Stromal cell of bone marrow (primary cell): ENCODE data around the gene ABCD4.

Source experiments
- DNase-seq: peaks from one replicate; pipeline ENCODE4 v3.0.0-alpha.2; 2012; ENCODE audit warnings: low read depth

ABCD4 gene

DNA sequence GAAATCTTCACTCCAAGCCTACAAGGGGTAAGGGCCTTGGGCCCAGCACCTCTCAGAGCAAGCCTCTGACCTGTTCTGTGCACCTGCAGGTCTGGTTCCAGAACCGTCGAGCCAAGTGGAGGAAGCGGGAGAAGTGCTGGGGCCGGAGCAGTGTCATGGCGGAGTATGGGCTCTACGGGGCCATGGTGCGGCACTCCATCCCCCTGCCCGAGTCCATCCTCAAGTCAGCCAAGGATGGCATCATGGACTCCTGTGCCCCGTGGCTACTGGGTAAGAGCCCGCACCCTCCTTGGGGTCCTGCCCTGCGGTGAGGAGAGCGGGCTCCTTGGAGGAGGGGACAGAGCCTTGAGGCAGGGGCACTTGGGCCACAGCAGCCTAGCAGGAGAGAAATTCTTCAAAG is 43.2 kb downstream of the ABCD4 start:
- DNase-seq: no peak

DNA sequence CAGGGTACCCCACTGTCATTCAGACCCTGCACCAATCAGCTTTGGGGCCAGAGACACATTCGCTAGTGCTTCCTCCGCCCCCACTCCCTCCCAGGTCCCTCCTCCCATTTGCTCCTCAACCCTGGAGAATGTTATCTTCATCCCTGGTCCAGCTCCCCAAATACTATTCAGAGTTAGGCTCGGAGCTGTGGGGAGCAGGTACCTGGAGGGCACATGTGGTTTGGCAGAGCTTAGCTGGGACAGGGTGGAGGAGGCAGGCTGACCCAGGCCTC is 44.0 kb downstream of the ABCD4 start:
- no peak for DNase-seq

DNA sequence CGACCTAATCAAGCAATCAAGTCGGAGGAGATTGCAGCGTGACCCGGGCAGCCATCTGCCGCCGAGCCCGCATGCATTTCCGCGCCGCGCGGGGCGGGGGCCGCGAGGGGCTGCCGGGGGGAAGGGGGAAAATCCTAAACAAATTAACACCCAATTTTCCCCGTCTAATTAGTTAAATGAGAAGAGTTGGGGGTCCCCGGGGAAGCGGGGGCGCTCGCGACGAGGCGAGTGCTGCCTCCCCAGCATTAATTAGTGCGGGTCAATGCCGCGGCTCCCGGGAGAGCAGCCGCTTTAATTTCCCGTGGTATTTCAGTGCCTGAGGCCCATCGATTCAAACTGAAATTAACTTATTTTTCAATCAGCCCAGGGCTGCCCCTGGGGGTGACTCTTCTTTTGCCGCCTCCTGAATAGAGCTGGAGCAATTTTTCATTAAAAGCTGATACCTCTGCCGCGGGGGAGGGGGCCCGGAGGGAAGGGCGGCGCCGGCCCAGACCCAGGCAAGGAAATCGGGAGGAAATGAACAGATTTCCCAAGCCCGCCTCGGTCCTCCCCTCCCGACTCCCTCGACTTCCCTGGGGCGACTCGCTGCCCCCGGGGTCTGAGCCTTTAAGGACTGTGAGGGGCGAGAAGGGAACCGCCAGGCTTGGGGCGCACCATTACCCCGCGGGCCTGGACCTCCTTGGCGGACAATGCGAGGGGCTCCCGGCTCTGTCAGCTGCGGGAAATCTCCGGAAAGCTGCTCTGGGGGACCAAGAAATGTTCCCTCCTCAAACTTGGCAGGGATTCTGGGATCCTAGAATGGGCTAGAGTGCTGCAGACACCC is 44.6 kb downstream of the ABCD4 start:
- DNase-seq: no peak

DNA sequence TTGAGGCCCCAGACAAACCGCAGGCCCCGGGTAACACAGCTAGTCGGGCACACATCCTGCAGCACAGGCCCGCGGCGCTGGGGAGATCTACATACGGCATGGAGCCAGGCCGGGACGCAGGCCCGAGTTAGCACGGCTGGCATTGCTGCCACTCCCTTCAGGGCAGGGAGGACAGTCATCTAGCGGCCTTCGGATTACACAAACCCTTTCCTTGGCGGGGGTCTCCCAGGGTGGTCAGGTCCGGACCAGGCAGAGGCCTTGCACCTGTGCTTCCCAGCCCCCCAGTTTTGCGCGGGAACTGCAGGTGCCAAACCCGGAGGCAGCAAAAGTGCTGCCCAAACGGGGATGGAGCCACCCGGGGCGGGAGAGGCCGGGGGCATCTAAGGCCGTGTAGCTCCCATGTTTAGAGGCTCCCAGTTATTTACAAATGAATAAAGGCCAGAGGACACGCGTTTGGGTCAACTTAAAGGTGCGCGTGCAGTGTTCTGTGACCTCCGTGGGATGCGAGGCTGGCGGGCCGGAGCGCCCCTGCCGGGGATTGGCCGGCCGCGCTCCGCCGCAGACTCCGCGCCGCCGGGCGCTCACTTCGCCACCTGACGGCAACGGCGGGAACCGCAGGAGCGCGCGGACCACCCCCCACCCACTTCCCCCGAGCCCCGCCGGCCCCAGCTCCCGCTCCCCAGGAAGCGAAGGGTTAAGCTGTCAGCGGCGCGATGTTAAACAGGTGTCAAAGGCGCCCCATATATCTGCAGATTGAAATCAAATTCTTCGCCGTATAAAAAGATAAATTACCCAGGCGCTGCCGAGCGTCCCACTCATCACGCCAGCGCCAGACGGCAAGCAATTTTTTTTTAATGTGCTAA is 45.4 kb downstream of the ABCD4 start:
- DNase-seq: no peak

DNA sequence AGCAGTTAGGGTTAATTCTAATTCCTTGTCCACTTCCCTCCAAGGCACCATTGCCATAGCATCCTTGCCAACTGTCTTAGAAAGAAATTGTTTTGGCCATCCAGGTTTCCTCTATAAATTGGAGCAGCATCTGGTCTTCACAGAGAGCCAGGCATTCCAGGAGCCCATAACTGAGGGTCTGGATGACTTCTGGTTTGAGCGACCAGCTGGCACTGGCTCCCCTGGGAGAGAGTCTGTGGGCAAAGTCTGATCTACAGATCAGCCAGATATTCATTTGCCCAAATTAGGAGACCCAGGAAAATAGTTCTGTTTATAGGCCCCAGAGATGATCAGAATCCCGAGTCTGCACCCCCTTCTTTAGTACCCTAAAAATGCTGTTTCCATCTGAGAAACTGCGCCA is 47.5 kb downstream of the ABCD4 start:
- DNase-seq: no peak

DNA sequence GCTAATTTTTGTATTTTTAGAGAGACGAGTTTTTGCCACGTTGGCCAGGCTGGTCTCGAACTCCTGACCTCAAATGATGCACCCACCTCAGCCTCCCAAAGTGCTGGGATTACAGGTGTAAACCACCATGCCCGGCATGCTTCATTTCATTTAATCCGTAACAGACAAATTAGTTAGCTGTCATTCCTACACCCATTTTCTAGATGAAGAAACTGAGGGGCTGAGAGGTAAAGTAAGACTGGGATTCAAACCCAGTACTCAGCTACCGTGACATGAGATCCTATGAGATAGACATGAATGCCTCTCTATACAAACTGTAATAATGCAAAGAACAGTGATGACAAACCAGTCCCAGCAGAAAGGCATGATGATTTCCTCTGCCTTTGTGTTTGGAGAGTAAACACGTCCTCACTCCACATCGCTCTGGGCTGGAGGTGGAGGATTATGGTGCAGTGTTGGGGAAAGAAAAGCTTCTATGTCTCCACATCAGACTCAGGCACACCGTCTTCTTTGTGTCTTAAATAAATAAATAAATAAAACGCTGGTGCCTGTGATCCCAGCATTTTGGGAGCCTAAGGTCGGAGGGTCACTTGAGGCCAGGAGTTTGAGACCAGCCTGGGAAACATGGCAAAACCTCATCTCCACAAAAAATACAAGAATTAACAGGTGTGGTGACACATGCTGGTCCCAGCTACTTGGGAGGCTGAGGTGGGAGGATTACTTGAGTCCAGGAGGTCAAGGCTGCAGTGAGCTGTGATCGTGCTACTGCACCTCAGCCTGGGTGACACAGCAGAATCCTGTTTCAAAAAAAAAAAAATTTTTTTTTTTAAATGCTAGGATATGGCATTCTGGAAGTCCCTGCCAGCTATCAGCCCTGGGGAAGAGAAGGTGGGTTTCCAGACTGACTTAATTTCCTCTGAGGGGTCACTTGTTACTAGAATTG is 53.0 kb downstream of the ABCD4 start:
- no peak for DNase-seq

DNA sequence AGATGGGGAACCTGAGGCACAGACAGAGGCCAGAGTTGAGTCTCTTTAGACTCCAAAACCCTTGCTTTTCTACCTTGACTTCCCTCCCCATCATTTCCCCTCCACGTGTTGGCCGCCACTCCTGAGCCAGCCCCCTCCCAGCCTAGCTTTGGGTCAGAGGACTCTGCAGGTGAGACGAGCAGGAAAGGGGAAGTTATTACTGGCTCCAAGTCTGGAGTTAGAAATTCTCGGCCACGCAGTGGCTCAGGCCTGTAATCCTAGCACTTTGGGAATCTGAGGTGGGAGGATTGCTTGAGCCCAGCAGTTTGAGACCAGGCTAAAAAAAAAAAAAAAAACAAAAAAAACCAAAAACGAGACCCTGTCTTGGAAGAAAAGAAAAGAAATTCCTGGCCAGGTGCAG is 54.7 kb downstream of the ABCD4 start:
- no peak for DNase-seq

DNA sequence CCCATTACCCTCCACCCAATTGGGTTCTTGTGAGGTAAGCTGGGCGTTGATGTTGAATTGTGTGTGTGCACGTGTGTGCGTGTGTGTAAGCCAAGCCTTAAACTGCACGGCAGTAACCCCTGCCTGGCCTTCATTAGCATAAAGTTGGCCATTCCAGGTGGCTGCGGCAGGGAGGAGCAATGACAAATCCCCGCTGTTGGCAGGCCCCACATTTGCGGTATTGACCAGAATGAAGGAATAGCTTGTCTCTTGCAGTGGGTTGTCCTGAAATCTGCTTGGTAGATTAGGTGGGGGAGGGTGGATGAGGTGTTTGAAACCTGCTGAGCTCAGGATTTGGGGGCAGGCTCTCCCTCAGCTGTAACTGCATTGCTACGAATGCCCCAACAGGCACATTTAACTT is 56.2 kb downstream of the ABCD4 start:
- DNase-seq: no peak

DNA sequence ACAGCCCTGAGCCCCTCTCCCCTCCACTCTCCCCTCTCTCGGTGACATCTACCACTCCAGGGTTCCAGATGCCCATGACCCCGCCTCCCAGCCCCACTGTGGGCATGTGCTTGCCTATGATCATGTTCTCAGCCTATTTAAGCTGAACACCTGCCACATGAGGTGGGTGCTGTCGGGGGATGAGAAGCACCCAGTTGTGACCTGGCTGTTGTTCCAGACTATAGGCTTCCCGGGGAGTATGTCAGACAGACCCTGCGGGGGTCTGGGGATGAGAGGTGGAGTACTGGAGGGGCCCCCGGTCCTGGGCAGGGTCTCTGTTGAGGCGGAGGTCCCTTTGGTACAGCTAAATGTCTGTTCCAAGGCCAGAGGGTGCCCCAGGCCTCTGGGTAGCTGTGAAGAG is 57.4 kb downstream of the ABCD4 start:
- DNase-seq: no peak

DNA sequence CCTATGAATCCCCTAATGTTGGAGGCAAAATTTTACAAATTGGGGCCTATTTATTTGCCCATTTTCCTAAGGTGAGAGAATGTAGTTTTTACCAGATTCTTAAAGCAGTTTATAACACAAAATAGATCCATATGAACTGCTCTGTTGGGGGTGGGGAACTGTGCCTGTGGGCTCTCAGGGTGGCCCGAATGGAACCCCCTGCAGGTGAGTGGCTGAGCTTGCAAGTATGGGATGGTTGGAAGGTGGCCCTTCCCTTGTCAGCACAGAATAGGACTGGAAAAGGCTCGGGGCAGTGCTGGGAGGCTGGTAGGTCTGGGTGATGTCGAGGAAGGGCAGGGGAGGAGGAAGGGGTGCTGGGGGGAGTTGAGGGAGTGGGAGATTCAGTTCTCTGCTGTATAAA is 58.6 kb downstream of the ABCD4 start:
- no peak for DNase-seq

DNA sequence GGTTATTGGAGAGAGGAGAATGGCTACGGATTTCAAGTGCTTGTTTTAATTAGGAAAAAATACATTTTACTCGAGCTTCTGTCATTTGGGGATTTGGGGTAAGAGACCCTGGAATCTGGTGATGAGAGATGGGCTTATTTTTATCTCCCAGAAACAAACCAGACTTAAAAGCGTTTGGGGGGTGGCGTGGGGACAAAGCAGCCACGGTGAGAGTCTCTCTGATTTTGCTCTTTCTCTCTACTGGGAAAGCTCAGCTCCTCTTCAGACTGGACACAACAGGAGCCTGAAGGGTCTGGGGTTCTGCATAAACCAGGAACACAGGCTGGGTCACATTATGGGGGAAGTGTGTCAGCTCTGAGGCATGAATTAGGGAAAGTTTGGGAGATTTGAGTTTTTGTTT is 59.7 kb downstream of the ABCD4 start:
- DNase-seq: no peak

DNA sequence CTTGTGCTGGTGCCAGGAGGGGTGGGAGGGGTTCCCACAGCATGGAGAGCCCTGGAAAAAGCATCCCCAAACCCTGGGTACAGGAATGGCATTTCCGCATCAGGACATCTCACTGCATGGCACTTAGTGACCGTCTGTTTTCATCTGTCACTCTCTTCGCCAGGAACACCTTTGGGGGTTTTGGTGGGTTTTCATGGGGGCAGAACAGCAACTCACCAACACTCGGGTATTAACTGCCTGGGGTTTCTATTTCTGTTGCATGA is 60.0 kb downstream of the ABCD4 start:
- DNase-seq: no peak

DNA sequence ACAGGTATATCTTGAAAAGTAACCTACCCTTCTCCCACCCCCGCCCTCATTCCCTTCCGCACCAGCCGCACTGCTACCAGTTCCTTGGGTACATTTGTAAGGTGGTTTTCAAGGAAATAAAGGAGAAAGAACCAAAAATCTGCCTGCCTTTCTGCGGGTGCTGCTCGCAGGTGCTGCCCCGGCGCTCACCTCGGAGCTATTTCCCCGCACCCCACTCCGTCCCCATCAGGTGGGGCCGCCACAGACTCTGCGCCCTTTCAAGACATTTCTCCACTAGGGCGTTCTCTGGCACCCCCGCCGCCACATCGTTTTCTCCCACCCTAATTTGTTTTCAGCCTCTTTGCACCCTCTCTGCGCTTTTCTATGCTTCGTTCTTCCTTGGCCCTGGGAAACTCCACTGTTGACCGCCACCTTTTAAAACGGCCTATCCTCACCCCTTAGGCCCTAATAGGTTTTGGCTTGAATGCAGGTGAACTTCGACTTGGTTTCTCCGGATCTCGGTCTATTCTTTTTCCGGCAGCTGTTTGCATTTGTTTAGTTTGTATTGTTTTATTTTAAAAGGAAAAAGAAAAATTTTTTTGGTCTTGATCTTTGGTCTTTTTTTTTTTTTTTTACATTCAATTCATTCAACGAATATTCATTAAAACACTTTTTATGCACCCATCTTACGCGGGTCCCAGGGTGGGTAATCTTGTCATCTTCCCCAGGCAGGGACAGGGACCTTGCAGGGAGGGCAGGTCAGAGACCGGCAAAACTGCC is 60.5 kb downstream of the ABCD4 start:
- DNase-seq: no peak

DNA sequence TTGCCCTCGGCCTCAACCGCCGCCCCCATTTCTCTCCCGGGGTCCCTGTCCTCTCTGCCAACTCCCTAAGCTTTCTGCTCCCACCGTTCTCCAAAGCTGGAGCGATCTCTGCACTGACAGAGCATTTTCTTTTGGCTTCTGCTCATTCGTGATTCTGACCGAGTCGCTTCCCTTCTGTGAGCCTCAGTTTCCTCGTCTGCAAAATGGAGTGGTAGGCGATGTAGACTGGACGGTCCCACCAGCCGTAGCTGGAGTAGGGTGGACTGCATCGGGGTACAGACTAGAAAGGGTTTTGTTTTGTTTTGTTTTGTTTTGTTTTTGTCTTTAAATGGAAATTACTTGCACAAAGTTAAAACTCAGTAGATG is 61.1 kb downstream of the ABCD4 start:
- no peak for DNase-seq

DNA sequence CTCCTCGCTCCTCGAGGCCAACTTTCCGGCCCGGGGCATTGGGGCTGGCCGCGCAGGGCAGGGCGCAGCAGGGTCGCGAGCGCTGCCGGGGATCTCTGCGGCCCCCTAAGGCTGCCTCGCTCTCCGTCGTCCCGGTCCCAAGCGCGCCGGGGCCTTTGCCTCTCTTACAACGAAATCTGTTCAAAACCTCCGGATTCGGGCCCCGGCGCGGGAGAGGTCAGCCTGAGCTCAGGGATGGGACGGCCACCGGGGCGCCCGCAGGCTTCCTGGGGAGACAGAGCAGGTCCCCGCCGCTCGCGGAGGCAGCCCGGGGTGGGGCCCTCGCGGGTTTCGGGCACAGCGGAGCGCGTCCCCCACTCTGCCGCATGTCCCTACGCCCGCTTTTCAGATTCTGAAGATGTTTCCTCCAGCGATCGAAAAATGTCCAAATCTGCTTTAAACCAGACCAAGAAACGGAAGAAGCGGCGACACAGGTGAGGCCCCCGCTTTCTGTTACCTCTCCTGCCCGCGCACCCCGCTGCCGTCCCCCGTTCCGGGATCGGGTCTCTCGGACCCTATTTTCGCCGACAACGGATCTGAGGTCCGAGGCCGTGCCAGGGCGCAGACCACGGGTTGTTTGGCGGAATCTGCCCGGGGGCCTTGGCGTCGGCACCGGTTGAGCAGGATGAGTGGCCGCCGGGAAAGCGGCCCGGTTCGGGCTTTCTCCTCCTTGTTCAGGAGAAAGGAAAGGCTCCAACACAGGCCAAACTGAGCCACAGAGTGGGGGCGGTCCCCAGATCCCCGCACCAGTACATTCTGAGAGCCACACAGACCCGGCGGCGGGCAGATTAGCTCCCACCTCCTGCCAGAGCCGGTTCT is 61.7 kb downstream of the ABCD4 start:
- DNase-seq: no peak

DNA sequence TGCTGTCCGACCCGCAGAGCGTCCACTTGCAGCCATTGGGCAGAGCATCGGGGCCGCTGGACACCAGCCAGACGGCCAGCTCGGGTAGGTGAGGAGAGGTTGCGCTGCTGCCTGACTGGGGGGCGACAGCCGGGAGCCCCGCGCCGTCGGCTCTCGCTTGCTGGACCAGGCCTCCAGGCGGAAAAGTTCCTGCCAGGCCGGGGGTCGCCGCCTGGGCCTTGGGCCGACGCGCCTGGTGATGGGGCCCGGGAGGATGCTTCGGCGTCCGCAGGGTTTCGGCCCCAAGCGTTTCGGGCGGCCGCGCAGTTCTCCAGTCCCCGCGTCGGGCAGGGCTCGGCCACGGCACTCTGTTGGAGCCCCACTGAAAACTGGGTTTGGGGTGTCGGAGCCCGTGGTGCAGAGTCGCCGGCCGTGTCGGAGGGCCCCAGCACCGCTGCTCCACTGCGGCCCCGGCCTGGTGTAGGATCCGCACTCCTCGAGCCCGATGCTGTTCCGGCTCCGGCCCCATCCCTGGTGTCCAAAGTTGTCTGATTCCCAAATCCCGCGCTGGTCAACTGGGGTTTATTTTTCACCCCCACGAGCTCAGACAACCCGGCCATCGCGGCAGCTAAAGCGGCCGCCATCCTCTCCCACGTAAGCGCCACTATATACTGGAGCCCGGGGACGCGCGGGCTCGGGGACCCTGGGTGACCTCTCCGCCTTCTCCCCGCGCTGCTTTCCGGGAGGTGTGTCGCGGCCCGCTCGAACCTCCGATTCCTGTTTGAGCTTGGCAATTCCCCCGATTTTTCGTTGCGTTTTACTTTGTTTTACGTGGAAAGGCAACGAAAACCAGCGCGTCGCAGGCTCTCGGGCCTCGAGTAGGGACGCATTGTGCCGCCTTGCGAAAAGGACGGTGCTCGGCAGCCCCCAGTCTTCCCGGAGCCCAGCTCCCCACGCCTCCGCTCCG is 62.6 kb downstream of the ABCD4 start:
- no peak for DNase-seq

DNA sequence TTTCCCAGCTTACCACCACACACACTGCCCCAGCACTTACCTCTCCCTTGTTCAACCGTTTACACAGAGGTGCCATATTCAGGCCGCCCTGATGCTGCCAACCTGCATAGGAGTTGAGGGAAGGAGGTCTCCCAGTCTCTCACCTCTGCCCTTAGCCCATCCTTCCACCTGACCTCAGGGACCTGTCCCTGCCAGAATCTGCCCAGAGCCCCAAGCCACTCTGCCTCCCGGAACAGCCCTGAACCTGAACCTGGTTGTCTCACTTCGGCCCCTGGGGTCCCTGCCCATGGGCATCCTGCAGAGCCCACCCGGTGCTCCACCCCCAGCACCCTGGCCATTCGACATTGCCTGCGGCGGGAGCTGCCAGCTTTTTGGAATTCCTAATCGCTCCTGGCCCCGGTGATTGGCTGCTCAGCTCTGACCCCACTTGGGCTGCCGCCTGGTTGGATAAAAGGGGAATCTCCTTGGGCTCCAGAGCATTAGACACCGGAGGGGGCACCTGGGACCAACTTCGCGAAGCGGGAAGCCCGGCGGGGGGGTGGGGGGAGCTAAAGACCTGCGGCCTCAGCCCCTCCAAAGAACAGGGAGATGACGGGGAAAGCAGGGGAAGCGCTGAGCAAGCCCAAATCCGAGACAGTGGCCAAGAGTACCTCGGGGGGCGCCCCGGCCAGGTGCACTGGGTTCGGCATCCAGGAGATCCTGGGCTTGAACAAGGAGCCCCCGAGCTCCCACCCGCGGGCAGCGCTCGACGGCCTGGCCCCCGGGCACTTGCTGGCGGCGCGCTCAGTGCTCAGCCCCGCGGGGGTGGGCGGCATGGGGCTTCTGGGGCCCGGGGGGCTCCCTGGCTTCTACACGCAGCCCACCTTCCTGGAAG is 63.5 kb downstream of the ABCD4 start, which contains the start of gene VSX2:
Gene VSX2, plus strand, starts transcription at position 476 of the 874 bp plus-strand sequence. Its CDS starts 113 bp downstream, at position 589.
- DNase-seq: no peak

DNA sequence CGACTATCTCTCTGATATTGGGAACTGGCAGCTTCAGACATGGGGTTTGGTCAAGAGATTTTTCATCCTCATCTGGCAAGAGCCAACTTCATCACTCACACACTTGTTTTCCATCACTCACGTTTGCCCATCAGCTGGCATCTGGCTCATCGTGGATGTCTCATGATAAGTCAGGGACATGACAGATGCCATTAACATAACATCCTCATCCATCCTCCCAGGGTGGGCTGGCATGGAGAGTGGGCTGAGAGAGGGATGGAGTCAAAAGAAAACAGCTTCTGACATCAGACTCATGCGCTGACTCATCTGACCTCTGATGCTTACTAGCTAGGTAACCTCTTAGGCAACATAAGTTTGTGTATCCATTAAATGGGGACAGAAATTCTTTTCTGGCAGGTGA is 65.3 kb downstream of the ABCD4 start:
- no peak for DNase-seq
